Naive thymus-derived CD4-positive, alpha-beta T cell (primary cell): Measurements from ENCODE around the gene CTNNA1. TPM values are rescaled to one million over a fixed set of nuclear protein-coding genes. Genes with fewer than 3 reads are reported as not detected.
"Not testable (repeated sequence)": the region's sequence is repeated elsewhere in the genome, so short reads cannot be mapped to it uniquely, and the experiment has no call there.

Experiments used
- ATAC-seq: fragments of 150-1000 bp; cut with Tn5 transposase; 2 replicates; pipeline ENCODE4 v1.10.0; 2021; ENCODE audit warnings: mild to moderate bottlenecking, moderate library complexity
- CTCF ChIA-PET: fragments of 350-600 bp; sonication (Branson Sonifier 250); formaldehyde crosslinking; loops from one replicate; lab custom pipeline; 2021; ENCODE audit warnings: antibody characterized with exemption; lab: Charles Lee
- POLR2A ChIA-PET: fragments of 350-600 bp; sonication (Branson Sonifier 250); formaldehyde crosslinking; loops from one replicate; lab custom pipeline; 2021; ENCODE audit warnings: antibody characterized with exemption, inconsistent platforms; lab: Charles Lee
- DNase-seq, 9 donors: peaks; one replicate each; pipeline versions ENCODE4 v3.0.0 to v3.0.0-alpha.2; 2020 to 2022; ENCODE audit warnings: mixed read lengths in 1 of 9
- H3K27ac ChIP-seq: one replicate; pipeline ENCODE4 v1.7.0; 2013; ENCODE audit warnings: mild to moderate bottlenecking, low read depth, low read length, moderate library complexity
- H3K27me3 ChIP-seq, 2 donors: one replicate each; pipeline ENCODE4 v1.7.0; 2013; ENCODE audit warnings: low read length in 2 of 2, mild to moderate bottlenecking in 2 of 2, moderate library complexity in 2 of 2; ENCODE audit not compliant: control insufficient read depth in 2 of 2, insufficient read depth in 2 of 2
- H3K36me3 ChIP-seq, 3 experiments: 1 replicate in 2 of 3; 2 replicates in 1 of 3; pipeline ENCODE4 v1.7.0; 2013; ENCODE audit warnings: low read length in 3 of 3, mild to moderate bottlenecking in 3 of 3, moderate library complexity in 1 of 3; ENCODE audit not compliant: insufficient read depth in 3 of 3, control insufficient read depth in 2 of 3
- H3K4me1 ChIP-seq, 2 donors: one replicate each; pipeline ENCODE4 v1.7.0; 2013; ENCODE audit warnings: low read length in 2 of 2, mild to moderate bottlenecking in 2 of 2, moderate library complexity in 1 of 2; ENCODE audit not compliant: control insufficient read depth in 2 of 2, insufficient read depth in 2 of 2
- H3K4me3 ChIP-seq: 2 replicates; pipeline ENCODE4 v1.7.0; 2013; ENCODE audit warnings: mild to moderate bottlenecking, low read length
- H3K9me3 ChIP-seq, 3 experiments: 1 replicate in 2 of 3; 2 replicates in 1 of 3; pipeline ENCODE4 v1.7.0; 2013; ENCODE audit warnings: low read length in 3 of 3; ENCODE audit not compliant: control insufficient read depth in 2 of 3
- H3K27ac Mint-ChIP-seq, 9 donors: one replicate each; pipeline ENCODE4 v1.8.0; 2020 to 2022; ENCODE audit warnings: mixed read lengths in 9 of 9, mild to moderate bottlenecking in 8 of 9, moderate library complexity in 5 of 9, inconsistent platforms in 2 of 9
- H3K27me3 Mint-ChIP-seq, 5 donors: one replicate each; pipeline ENCODE4 v1.8.0; 2021 to 2022; ENCODE audit warnings: mixed read lengths in 5 of 5, mild to moderate bottlenecking in 1 of 5
- H3K36me3 Mint-ChIP-seq, 5 donors: one replicate each; pipeline ENCODE4 v1.8.0; 2020 to 2022; ENCODE audit warnings: mixed read lengths in 5 of 5, mild to moderate bottlenecking in 3 of 5, inconsistent platforms in 1 of 5
- H3K4me1 Mint-ChIP-seq, 7 donors: one replicate each; pipeline ENCODE4 v1.8.0; 2020 to 2022; ENCODE audit warnings: mixed read lengths in 7 of 7, mild to moderate bottlenecking in 3 of 7, inconsistent platforms in 1 of 7
- H3K4me3 Mint-ChIP-seq, 10 donors: one replicate each; pipeline ENCODE4 v1.8.0; 2020 to 2022; ENCODE audit warnings: mild to moderate bottlenecking in 10 of 10, mixed read lengths in 10 of 10, moderate library complexity in 6 of 10, inconsistent platforms in 2 of 10
- H3K9me3 Mint-ChIP-seq, 11 donors: one replicate each; pipeline ENCODE4 v1.8.0; 2020 to 2022; ENCODE audit warnings: mixed read lengths in 11 of 11, mild to moderate bottlenecking in 4 of 11, inconsistent platforms in 1 of 11, moderate library complexity in 1 of 11
- intact Hi-C, 2 donors: fragments of 100-400 bp; cut with micrococcal nuclease; formaldehyde crosslinking; loops; one replicate each; pipeline ENCODE4 v1.15.1; 2023
- polyA plus RNA-seq, 2 donors: library from polyadenylated mRNA; unstranded; fragments of 300-500 nt; fragmentation: Illumina TruSeq; gene quantifications; one replicate each; pipeline ENCODE4 v1.2.3, GENCODE V29; 2021
- total RNA-seq, 6 experiments: library from RNA in 5 of 6; stranded (reverse) in 5 of 6; gene quantifications; 1 replicate in 5 of 6; 2 replicates in 1 of 6; pipeline ENCODE4 v1.2.3 and lab custom pipeline; 2021 to 2026

Gene CTNNA1
- total and polyA plus RNA-seq, 7 experiments from 2014 or later: 0.78 to 52.9 (median 5.6) TPM

GRCh38 chr5:138918686-138919085, 165.5 kb downstream of the CTNNA1 start:
- CTCF ChIA-PET: no interaction called here
- no peak for ATAC-seq

GRCh38 chr5:138920181-138920580, 167.0 kb downstream of the CTNNA1 start:
- ATAC-seq: no peak
- no peaks in the 10 kb centered on the region for H3K27me3 ChIP-seq
- Mint-ChIP-seq H3K4me3 (no peak overlapping the region), H3K9me3 (no peaks in the 10 kb centered on the region), H3K27me3 (peaks cover 0 to 5% (median 0%) of the 10 kb centered on the region in 5 donors), H3K4me1 (no peaks in the 10 kb centered on the region), H3K27ac (no peak overlapping the region), H3K36me3 (peaks cover 0 to 4% (median 0%) of the 10 kb centered on the region in 5 donors)
- no peaks in the 10 kb centered on the region for H3K36me3 ChIP-seq
- no peak overlapping the region for H3K27ac ChIP-seq
- POLR2A ChIA-PET: no interaction called here
- intact Hi-C loops: no loop called here
- no peak for DNase-seq
- CTCF ChIA-PET: interaction anchor here (0.6 kb wide), 1 partner anchor 163 kb away, joined by 3 read pairs; no protein-coding TSS in a partner anchor
- H3K4me1 ChIP-seq: no peaks in the 10 kb centered on the region
- no peaks in the 10 kb centered on the region for H3K9me3 ChIP-seq
- H3K4me3 ChIP-seq: no peak overlapping the region

More at GRCh38 chr5:138918686-138919085, 165.5 kb downstream of the CTNNA1 start:
- no peaks in the 10 kb centered on the region for H3K4me1 ChIP-seq
- no peaks in the 10 kb centered on the region for H3K27me3 ChIP-seq
- Mint-ChIP-seq H3K27me3 (peaks cover 0 to 5% (median 0%) of the 10 kb centered on the region in 5 donors), H3K27ac (no peak overlapping the region), H3K4me1 (no peaks in the 10 kb centered on the region), H3K4me3 (no peak overlapping the region), H3K9me3 (no peaks in the 10 kb centered on the region), H3K36me3 (peaks cover 0 to 4% (median 0%) of the 10 kb centered on the region in 5 donors)
- intact Hi-C loops: no loop called here
- no peaks in the 10 kb centered on the region for H3K36me3 ChIP-seq
- no peak overlapping the region for H3K27ac ChIP-seq
- H3K9me3 ChIP-seq: no peaks in the 10 kb centered on the region
- POLR2A ChIA-PET: no interaction called here
- no peak overlapping the region for H3K4me3 ChIP-seq
- no peak for DNase-seq

- CTCF ChIA-PET, H3K27me3 ChIP-seq, H3K27ac ChIP-seq, H3K36me3 ChIP-seq, POLR2A ChIA-PET, H3K36me3 Mint-ChIP-seq, H3K4me1 Mint-ChIP-seq, H3K9me3 ChIP-seq, H3K27me3 Mint-ChIP-seq, H3K4me1 ChIP-seq, H3K9me3 Mint-ChIP-seq, DNase-seq, ATAC-seq, H3K27ac Mint-ChIP-seq, H3K4me3 ChIP-seq, H3K4me3 Mint-ChIP-seq, intact Hi-C loops: not testable (repeated sequence)
Observed at GRCh38 chr5:138921362-138921761, 168.1 kb downstream of the CTNNA1 start.

- no peaks in the 10 kb centered on the region for H3K9me3 Mint-ChIP-seq
- no peaks in the 10 kb centered on the region for H3K27me3 ChIP-seq
- intact Hi-C loops: no loop called here
- no peak for DNase-seq
- H3K27ac ChIP-seq: no peak overlapping the region
- CTCF ChIA-PET: no interaction called here
- peaks cover 0 to 5% (median 0%) of the 10 kb centered on the region in 5 donors for H3K27me3 Mint-ChIP-seq
- no peaks in the 10 kb centered on the region for H3K4me1 Mint-ChIP-seq
- H3K4me3 Mint-ChIP-seq: no peak overlapping the region
- no peak overlapping the region for H3K4me3 ChIP-seq
- POLR2A ChIA-PET: no interaction called here
- H3K4me1 ChIP-seq: no peaks in the 10 kb centered on the region
- no peaks in the 10 kb centered on the region for H3K9me3 ChIP-seq
- H3K27ac Mint-ChIP-seq: peak overlapping the region in 1 of 9 donors; percentile 33
- no peaks in the 10 kb centered on the region for H3K36me3 Mint-ChIP-seq
- ATAC-seq: no peak
- no peaks in the 10 kb centered on the region for H3K36me3 ChIP-seq
Observed at GRCh38 chr5:138922494-138922893, 169.3 kb downstream of the CTNNA1 start.

GRCh38 chr5:138925090-138925635, 171.9 kb downstream of the CTNNA1 start:
- intact Hi-C loops: no loop called here
- ChIA-PET CTCF (no interaction called here), POLR2A (no interaction called here)
- no peak for DNase-seq
- Mint-ChIP-seq H3K36me3 (no peaks in the 10 kb centered on the region), H3K4me3 (no peak overlapping the region), H3K27me3 (peaks cover 0 to 5% (median 0%) of the 10 kb centered on the region in 5 donors), H3K4me1 (no peaks in the 10 kb centered on the region), H3K27ac (no peak overlapping the region), H3K9me3 (no peaks in the 10 kb centered on the region)
- no peaks in the 10 kb centered on the region for H3K9me3 ChIP-seq
- H3K27ac ChIP-seq: no peak overlapping the region
- H3K27me3 ChIP-seq: no peaks in the 10 kb centered on the region
- H3K4me1 ChIP-seq: no peaks in the 10 kb centered on the region
- no peaks in the 10 kb centered on the region for H3K36me3 ChIP-seq
- no peak overlapping the region for H3K4me3 ChIP-seq
- no peak for ATAC-seq

- ChIA-PET POLR2A (no interaction called here), CTCF (no interaction called here)
- ATAC-seq (no peak), DNase-seq (no peak)
- peaks cover 0 to 5% (median 0%) of the 10 kb centered on the region in 5 donors for H3K27me3 Mint-ChIP-seq
- Histone ChIP-seq H3K9me3 (no peaks in the 10 kb centered on the region), H3K4me1 (no peaks in the 10 kb centered on the region), H3K36me3 (no peaks in the 10 kb centered on the region), H3K27me3 (no peaks in the 10 kb centered on the region), H3K27ac (no peak overlapping the region), H3K4me3 (no peak overlapping the region)
- H3K36me3 Mint-ChIP-seq: peaks cover 0 to 5% (median 0%) of the 10 kb centered on the region in 5 donors
- intact Hi-C loops: no loop called here
- H3K9me3 Mint-ChIP-seq: no peaks in the 10 kb centered on the region
- no peaks in the 10 kb centered on the region for H3K4me1 Mint-ChIP-seq
- H3K27ac Mint-ChIP-seq: no peak overlapping the region
- no peak overlapping the region for H3K4me3 Mint-ChIP-seq
Observed at GRCh38 chr5:138926257-138926656, 173.0 kb downstream of the CTNNA1 start.
